ENCODE measurements around the gene JAK2. TPM values are rescaled to one million over a fixed set of nuclear protein-coding genes. Genes with fewer than 3 reads are reported as not detected.

JAK2 gene
- polyA plus RNA-seq, 5 donors = 10.2 to 17.6 (median 14.1) TPM

- no peak for DNase-seq
Observed at GRCh38 chr9:5140151-5140550, 155.1 kb downstream of the JAK2 start.

- DNase-seq = no peak
Observed at GRCh38 chr9:5144217-5144616, 159.1 kb downstream of the JAK2 start.

- no peak for DNase-seq
Observed at GRCh38 chr9:5146241-5146640, 161.2 kb downstream of the JAK2 start.

Other genes starting within 250 kb of the JAK2 start
- 10 to 100 TPM; 56.5 to 80.4 (median 68.0) TPM for gene AK3, start 244.1 kb upstream of the JAK2 start, polyA plus RNA-seq (ENCODE audit: insufficient read depth in 1 of 5, insufficient read length in 5 of 5, low replicate concordance in 1 of 5)
- gene RCL1, start 192.3 kb upstream of the JAK2 start, polyA plus RNA-seq (ENCODE audit: insufficient read depth in 1 of 5, insufficient read length in 5 of 5, low replicate concordance in 1 of 5) = 10 to 100 TPM; 16.9 to 20.4 (median 18.2) TPM
- 1 to 10 TPM in 1 of 5 donors, under 1 TPM in 4; 0.51 to 1.1 (median 0.61) TPM for gene INSL6, start 200.4 kb downstream of the JAK2 start, polyA plus RNA-seq (ENCODE audit: insufficient read depth in 1 of 5, insufficient read length in 5 of 5, low replicate concordance in 1 of 5)
- not detected for gene INSL4, start 246.1 kb downstream of the JAK2 start, polyA plus RNA-seq (ENCODE audit: insufficient read depth in 1 of 5, insufficient read length in 5 of 5, low replicate concordance in 1 of 5)

Data from right lung (tissue), 5 donors.